Pancreas (tissue), 10 donors: ENCODE data around the gene UBA3. TPM values are rescaled to one million over a fixed set of nuclear protein-coding genes. Genes with fewer than 3 reads are reported as not detected.

Experiments used
- ATAC-seq, 4 donors: fragments of 200-7000 bp; cut with Tn5 transposase; one replicate each; pipeline versions ENCODE4 v1.8.0 to v1.9.1; 2020; ENCODE audit warnings: mild to moderate bottlenecking in 4 of 4, moderate library complexity in 4 of 4
- DNase-seq, 6 donors: peaks; one replicate each; pipeline ENCODE4 v3.0.0-alpha.2; 2020
- FAIRE-seq: peaks from 2 replicates; lab custom pipeline; 2012; peaks lifted over from hg19 to GRCh38; lab: Jason Lieb, UNC
- H3K27ac ChIP-seq, 4 donors: fragments of 200-600 bp; sonication (generic); 1 replicate in 3 of 4; 2 replicates in 1 of 4; pipeline versions ENCODE4 v1.5.0 to v1.8.0; 2020
- H3K27me3 ChIP-seq, 4 donors: fragments of 200-600 bp; one replicate each; pipeline ENCODE4 v1.8.0; 2021
- H3K36me3 ChIP-seq, 3 donors: fragments of 200-600 bp; sonication (generic) in 1 of 3; one replicate each; pipeline versions ENCODE4 v1.5.0 to v1.8.0; 2020 to 2021
- H3K4me1 ChIP-seq, 3 donors: fragments of 200-600 bp; one replicate each; pipeline ENCODE4 v1.8.0; 2021
- H3K4me3 ChIP-seq, 4 donors: fragments of 200-600 bp; sonication (generic) in 2 of 4; one replicate each; pipeline versions ENCODE4 v1.5.0 to v1.8.0; 2020 to 2021
- H3K9me3 ChIP-seq, 4 donors: fragments of 200-600 bp; one replicate each; pipeline ENCODE4 v1.8.0; 2021
- WGBS, 2 donors: extraction: QIAGEN DNeasy Blood & Tissue Kit; methylation state at CpG; one replicate each; pipeline ENCODE4 v1.1.7; 2013; 5-methylcytosine and 5-hydroxymethylcytosine counted together
- intact Hi-C, 3 donors: fragments of 100-400 bp; cut with DNase I; formaldehyde crosslinking; loops; one replicate each; pipeline versions ENCODE4 v1.11.1 to v1.14.2; 2022
- polyA plus RNA-seq, 2 donors: library from polyadenylated mRNA; stranded (reverse); fragments of 200-250 nt; gene quantifications; one replicate each; pipeline ENCODE4 v1.2.3, GENCODE V29; 2013
- total RNA-seq, 6 donors: library from RNA; stranded (reverse); fragmentation: NEBNext Ultra II Directional in 4 of 6; extraction: Animal tissue kit (Norgen Biotek cat#: 25700) in 4 of 6; gene quantifications; one replicate each; pipeline versions ENCODE4 v1.2.1 to v1.2.4, GENCODE V29; 2021 to 2023
- TF ChIP-seq, protein P1 (sequence below), 4 donors: fragments of 200-600 bp; sonication (generic) in 3 of 4; IDR thresholded peaks; one replicate each; pipeline versions ENCODE4 v1.5.0 to v1.8.0; 2021; ENCODE audit warnings: antibody characterized with exemption in 4 of 4
- donor health status: healthy with polysubstance abuse.
- donor health status: DM: no; HTN: no; CAD: no; lungs with moderate emphysema.
- donor health status: DM: no; HTN: no; CAD: no.
- donor health status: control.
- donor health status: control.
- donor health status: Bipolar disorder and iron deficiency.
- donor health status: DM: yes; HTN: yes; CAD: no.
- donor health status: DM: no; HTN: no; CAD: no.
- donor health status: DM: no; HTN: no; CAD: no.
- donor health status: DM: yes; HTN: yes; CAD: no.

The UBA3 gene
- total and polyA plus RNA-seq, 8 donors, result 11.7 to 32.9 (median 17.1) TPM

DNA sequence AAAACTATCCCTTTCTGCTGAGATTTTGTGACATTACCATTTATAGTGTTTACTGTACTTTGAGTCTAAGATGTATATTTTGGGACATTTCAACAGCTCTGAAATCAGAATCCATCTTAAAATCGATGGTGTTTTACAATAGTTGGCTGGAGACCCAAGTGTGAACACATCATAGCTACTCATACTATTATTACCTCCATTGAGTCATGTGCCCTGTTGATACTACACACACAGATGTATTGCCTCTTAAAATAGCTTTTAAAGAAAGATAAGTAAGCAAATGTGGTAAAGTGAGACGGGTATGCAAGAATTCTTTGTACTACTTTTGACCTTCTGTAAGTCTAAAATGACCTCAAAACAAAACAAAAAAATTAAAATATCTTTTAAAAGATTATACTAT is 35.6 kb upstream of the UBA3 start:
- ATAC-seq (peak in 2 of 4 donors; percentile 22 to 31), DNase-seq (no peak), FAIRE-seq (no peak)
- Histone ChIP-seq H3K36me3 (no peaks in the 10 kb centered on the region), H3K4me1 (peaks cover 6 to 8% (median 6%) of the 10 kb centered on the region in 3 donors), H3K27me3 (no peaks in the 10 kb centered on the region), H3K9me3 (no peaks in the 10 kb centered on the region), H3K27ac (peak overlapping the region in 2 of 4 donors; percentile 66 to 72), H3K4me3 (no peak overlapping the region)
- TF ChIP-seq, protein P1, sequence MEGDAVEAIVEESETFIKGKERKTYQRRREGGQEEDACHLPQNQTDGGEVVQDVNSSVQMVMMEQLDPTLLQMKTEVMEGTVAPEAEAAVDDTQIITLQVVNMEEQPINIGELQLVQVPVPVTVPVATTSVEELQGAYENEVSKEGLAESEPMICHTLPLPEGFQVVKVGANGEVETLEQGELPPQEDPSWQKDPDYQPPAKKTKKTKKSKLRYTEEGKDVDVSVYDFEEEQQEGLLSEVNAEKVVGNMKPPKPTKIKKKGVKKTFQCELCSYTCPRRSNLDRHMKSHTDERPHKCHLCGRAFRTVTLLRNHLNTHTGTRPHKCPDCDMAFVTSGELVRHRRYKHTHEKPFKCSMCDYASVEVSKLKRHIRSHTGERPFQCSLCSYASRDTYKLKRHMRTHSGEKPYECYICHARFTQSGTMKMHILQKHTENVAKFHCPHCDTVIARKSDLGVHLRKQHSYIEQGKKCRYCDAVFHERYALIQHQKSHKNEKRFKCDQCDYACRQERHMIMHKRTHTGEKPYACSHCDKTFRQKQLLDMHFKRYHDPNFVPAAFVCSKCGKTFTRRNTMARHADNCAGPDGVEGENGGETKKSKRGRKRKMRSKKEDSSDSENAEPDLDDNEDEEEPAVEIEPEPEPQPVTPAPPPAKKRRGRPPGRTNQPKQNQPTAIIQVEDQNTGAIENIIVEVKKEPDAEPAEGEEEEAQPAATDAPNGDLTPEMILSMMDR (IDR thresholded peaks at IDR 0.05), result no peak
- intact Hi-C loops, result no loop called here
- 23 to 24% methylated on average over 2 of the region's 2 CpGs for WGBS, 2 donors

DNA sequence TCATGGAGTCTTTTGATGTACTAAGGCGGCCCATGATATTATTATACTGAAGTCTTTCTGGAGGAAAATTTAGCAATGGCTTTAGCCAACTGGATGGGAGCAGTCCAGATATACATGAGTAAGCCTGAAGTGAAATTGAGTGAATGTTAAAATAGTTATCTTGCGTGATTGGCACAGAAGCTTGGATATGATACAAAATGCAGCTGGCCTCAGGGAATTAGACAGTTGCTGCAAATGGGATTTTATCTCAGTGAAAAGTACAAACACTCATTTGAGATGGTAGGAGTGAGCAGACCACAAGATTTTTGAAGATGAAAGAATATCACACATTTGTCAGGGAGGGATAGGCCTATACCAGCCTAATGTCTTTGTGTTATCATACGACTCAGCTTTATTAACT is 33.4 kb upstream of the UBA3 start:
- Histone ChIP-seq H3K27ac (no peak overlapping the region), H3K36me3 (no peaks in the 10 kb centered on the region), H3K9me3 (no peaks in the 10 kb centered on the region), H3K27me3 (no peaks in the 10 kb centered on the region), H3K4me1 (peaks cover 6 to 8% (median 6%) of the 10 kb centered on the region in 3 donors), H3K4me3 (no peak overlapping the region)
- DNase-seq (no peak), ATAC-seq (no peak), FAIRE-seq (no peak)
- 82 to 84% methylated on average over 3 of the region's 3 CpGs for WGBS, 2 donors
- TF ChIP-seq, protein P1 (IDR thresholded peaks at IDR 0.05), result no peak
- intact Hi-C loops, result no loop called here

DNA sequence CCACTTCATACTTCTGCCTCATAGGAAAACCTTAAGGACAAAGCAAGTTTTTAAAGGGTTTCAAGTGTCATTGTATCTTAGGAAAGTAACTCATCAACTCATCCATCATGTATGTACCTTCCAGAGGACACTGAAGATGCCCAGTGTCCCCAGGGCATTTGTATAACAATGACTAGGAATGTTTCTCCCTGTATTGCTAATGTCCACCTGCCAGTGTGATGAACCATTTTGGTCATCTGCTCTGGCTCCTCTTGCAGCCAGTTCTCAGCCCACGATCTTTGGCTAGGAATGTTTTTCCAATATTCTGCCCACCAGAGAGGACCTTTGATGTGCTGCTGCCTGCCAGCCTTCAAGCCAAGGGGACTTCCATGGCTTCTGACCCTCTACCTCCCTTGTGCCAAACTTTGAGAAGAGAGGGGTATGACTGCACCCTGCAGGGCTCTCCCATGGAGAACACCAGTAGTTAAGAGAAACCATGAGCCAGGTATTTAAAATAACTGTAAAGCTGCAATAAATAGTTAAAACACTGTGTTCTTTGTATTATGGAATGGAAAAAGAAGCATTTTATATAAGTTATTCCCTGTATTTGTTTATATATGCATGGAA is 30.9 kb upstream of the UBA3 start:
- Histone ChIP-seq H3K9me3 (no peaks in the 10 kb centered on the region), H3K27ac (no peak overlapping the region), H3K4me1 (peaks cover 2 to 4% (median 2%) of the 10 kb centered on the region in 3 donors), H3K27me3 (no peaks in the 10 kb centered on the region), H3K36me3 (peaks cover 0 to under 1% (median 0%) of the 10 kb centered on the region in 3 donors), H3K4me3 (no peak overlapping the region)
- FAIRE-seq (no peak), ATAC-seq (no peak), DNase-seq (no peak)
- intact Hi-C loops, result no loop called here
- TF ChIP-seq, protein P1 (IDR thresholded peaks at IDR 0.05), result no peak
- WGBS, 2 donors, result 74 to 86% methylated on average over 1 of the region's 1 CpG

DNA sequence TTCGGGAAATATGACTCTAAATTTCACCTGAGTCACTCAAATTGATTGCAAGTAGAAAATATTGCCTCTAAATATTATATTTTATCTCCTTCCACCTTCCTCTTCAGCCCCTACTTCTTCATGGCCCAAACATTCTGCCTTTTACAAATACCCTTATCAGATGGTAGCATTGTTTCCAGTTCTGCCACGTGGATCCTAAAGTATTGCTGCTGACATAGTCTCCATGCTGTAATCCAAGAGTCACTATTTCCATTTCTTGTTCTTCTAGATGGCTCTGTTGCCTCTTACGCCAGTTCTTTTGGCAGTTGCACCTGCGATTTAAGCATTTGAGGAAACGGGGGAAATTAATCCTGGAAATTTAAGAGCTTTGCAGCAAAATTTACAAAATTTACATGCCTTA is 28.6 kb upstream of the UBA3 start:
- WGBS, 2 donors, result 72 to 81% methylated on average over 5 of the region's 5 CpGs
- FAIRE-seq (no peak), DNase-seq (no peak), ATAC-seq (no peak)
- Histone ChIP-seq H3K27ac (no peak overlapping the region), H3K36me3 (peaks cover 0 to 22% (median 0%) of the 10 kb centered on the region in 3 donors), H3K27me3 (no peaks in the 10 kb centered on the region), H3K9me3 (no peaks in the 10 kb centered on the region), H3K4me1 (no peaks in the 10 kb centered on the region), H3K4me3 (no peak overlapping the region)
- intact Hi-C loops, result no loop called here
- TF ChIP-seq, protein P1 (IDR thresholded peaks at IDR 0.05), result no peak

DNA sequence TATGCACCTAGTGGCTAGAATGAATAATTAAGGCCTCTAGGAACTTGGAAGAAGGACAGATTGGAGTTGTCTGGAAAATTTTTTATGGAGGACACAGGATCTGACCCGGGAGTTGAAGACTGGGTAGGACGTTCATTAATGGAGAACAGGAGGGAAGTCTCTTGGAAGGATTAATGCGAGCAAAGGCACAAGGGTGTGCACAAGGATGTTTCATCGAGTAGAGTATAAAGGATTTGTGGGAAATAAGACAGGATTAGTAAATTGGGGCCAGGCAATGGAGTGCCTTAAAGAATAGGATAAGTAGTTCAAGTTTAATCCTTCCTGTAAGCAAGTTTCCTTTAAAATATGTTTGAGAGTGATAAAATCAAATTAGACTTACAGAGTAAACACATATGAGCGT is 27.7 kb upstream of the UBA3 start:
- no peaks in the 10 kb centered on the region for H3K27me3 ChIP-seq
- H3K4me3 ChIP-seq, result no peak overlapping the region
- TF ChIP-seq, protein P1 (IDR thresholded peaks at IDR 0.05), result no peak
- H3K27ac ChIP-seq, result no peak overlapping the region
- intact Hi-C loops, result no loop called here
- H3K36me3 ChIP-seq, result peaks cover 0 to 32% (median 0%) of the 10 kb centered on the region in 3 donors
- H3K4me1 ChIP-seq, result no peaks in the 10 kb centered on the region
- FAIRE-seq (no peak), DNase-seq (no peak), ATAC-seq (no peak)
- WGBS, 2 donors, result 75 to 78% methylated on average over 5 of the region's 5 CpGs
- no peaks in the 10 kb centered on the region for H3K9me3 ChIP-seq
